ENCODE data around the gene ADIPOR1.

The ADIPOR1 gene

DNA sequence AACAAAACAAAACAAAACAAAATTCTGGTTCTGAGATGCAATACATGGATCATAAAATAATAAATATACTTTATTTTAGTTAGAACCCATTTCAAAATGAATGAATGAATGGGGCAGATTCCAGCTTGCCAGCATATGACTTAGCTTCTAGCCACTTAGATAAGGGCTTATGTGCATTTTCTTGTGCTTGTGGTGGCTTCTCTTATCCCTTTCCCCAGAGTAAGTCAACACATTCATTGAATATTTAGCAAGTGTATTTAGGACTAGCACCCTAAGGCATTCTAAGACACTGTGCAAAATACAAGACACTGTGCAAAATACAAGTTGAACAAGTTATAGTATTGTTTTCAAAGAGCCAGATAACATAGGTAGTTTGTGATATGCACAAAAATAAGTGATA is 4.7 kb downstream of the ADIPOR1 start:
- ChIA-PET CTCF (interaction anchor here (0.8 to 1.9 kb wide), 6 partner anchors 10 to 86 kb away, joined by 3 to 10 read pairs (median 4); no protein-coding TSS in a partner anchor), POLR2A (interaction anchor here (1.2 kb wide), 1 partner anchor 26 kb away, joined by 3 read pairs; the partner anchor contains the start of gene KLHL12)
- DNase-seq (ENCODE audit: extremely low spot score), result no peak
- TF ChIP-seq, protein P1, sequence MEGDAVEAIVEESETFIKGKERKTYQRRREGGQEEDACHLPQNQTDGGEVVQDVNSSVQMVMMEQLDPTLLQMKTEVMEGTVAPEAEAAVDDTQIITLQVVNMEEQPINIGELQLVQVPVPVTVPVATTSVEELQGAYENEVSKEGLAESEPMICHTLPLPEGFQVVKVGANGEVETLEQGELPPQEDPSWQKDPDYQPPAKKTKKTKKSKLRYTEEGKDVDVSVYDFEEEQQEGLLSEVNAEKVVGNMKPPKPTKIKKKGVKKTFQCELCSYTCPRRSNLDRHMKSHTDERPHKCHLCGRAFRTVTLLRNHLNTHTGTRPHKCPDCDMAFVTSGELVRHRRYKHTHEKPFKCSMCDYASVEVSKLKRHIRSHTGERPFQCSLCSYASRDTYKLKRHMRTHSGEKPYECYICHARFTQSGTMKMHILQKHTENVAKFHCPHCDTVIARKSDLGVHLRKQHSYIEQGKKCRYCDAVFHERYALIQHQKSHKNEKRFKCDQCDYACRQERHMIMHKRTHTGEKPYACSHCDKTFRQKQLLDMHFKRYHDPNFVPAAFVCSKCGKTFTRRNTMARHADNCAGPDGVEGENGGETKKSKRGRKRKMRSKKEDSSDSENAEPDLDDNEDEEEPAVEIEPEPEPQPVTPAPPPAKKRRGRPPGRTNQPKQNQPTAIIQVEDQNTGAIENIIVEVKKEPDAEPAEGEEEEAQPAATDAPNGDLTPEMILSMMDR (IDR thresholded peaks at IDR 0.05; ENCODE audit: control extremely low read depth, extremely low read depth, low read depth, missing control alignments), result no peak

DNA sequence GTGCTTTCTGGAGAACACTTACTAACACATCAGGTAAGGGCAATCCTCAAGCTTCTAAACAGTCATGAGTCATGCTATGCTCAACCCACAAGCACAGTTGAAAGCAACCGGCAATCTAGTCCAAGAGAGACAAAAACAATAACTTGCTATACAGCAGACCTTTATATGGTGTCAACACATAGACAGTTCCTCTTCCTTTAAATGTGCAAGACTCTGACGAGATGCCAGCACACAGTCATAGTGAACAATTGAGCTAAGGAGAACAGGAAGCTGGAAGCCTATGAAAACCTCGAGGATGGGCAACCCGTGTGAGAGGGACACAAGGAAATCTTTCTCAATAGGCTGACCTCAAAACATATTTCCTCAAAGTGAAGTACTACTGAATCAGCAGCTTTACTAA is 5.3 kb downstream of the ADIPOR1 start:
- ChIA-PET CTCF (interaction anchor here (0.8 to 1.9 kb wide), 6 partner anchors 9 to 87 kb away, joined by 3 to 7 read pairs (median 3); no protein-coding TSS in a partner anchor), POLR2A (interaction anchor here (1.2 kb wide), 1 partner anchor 26 kb away, joined by 3 read pairs; the partner anchor contains the start of gene KLHL12)
- DNase-seq (ENCODE audit: extremely low spot score), result no peak
- TF ChIP-seq, protein P1 (IDR thresholded peaks at IDR 0.05; ENCODE audit: control extremely low read depth, extremely low read depth, low read depth, missing control alignments), result no peak

DNA sequence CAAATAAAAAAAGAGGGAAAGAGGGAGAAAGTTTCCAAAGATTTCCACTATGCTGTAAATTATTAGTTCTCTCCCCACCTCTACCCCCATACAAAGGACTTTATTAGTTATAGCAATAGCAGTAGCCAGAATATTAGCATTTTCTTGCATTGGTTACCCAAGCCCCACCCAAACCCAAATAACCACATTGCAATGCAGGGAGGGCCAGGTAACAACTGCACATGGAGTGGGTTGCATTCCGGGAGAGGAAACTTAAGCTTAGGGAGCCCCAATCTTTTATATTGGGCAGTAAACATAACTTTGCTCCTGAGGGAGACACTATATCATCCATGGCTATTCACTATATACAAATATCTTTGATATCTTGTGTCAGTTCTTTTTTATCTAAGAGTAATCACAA is 6.0 kb downstream of the ADIPOR1 start:
- CTCF ChIA-PET, result interaction anchor here (1.1 to 1.9 kb wide), 5 partner anchors 9 to 48 kb away, joined by 3 to 7 read pairs (median 3); no protein-coding TSS in a partner anchor
- TF ChIP-seq, protein P1 (IDR thresholded peaks at IDR 0.05; ENCODE audit: control extremely low read depth, extremely low read depth, low read depth, missing control alignments), result no peak
- no peak for DNase-seq (ENCODE audit: extremely low spot score)
- POLR2A ChIA-PET, result no interaction called here

DNA sequence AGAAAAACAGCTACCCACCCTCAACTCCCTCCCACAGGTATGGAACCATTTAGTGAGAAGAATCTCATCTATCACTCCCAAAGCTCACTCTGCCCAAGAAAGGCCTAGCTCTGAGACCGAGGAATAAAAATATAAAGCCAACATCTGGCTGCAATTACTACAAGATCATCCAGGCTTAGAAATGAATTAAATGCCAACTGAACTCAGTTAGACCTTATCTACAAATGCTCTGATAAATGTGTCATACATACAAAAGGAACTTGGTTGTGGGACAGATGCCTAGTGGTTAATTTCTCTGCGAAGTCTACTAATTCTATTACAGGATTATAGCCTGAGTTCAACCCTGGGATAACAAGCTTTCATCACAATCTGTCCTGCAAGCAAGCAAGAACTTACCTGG is 6.7 kb downstream of the ADIPOR1 start:
- CTCF ChIA-PET, result interaction anchor here (1.1 to 1.4 kb wide), 3 partner anchors 9 to 17 kb away, joined by 3 to 4 read pairs (median 3); no protein-coding TSS in a partner anchor
- no peak for DNase-seq (ENCODE audit: extremely low spot score)

DNA sequence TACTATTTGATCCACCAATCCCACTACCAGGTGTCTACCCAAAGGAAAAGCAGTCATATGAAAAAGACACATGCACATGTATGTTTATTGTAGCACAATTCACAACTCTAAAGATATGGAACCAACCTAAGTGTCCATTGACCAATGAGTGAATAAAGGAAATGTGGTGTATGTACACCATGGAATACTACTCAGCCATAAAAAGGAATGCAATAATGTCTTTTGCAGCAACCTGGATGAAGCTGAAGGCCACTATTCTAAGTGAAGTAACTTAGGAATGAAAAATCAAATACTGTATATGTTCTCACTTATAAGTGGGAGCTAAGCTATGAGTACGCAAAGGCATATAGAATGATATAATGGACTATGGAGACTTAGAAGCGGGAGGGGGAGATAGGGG is 12.6 kb downstream of the ADIPOR1 start:
- CTCF ChIA-PET, result interaction anchor here (1.6 to 2.2 kb wide), 2 partner anchors 9 to 54 kb away, joined by 4 to 7 read pairs; no protein-coding TSS in a partner anchor

More for the DNA sequence above, 6.7 kb downstream of the ADIPOR1 start:
- POLR2A ChIA-PET, result no interaction called here
- TF ChIP-seq, protein P1 (IDR thresholded peaks at IDR 0.05; ENCODE audit: control extremely low read depth, extremely low read depth, low read depth, missing control alignments), result no peak

DNA sequence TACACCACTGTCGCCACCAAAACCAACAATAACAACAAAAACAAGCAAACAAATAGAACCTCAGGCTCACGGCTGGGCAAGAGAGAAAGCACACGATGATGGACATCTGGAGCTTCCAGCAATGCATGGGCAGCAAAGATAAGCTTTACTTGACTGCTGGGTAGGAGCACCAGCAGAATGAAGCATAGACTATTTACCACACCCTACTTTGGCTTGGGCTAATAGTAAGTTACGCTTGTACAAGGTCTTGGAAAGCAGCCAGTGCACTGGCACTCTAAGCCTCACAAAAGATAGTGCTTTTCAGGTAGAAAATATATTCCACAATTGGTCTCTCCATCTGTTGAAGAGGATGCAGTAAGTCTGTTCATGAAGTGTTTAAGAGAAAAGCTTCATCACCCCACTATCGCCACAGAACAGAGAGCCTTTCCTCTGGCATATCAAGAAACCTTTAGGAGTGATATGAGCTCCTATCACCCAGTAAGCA is 13.6 kb downstream of the ADIPOR1 start:
- TF ChIP-seq, protein P1 (IDR thresholded peaks at IDR 0.05; ENCODE audit: control extremely low read depth, extremely low read depth, low read depth, missing control alignments), result no peak
- DNase-seq (ENCODE audit: extremely low spot score), result no peak
- ChIA-PET CTCF (interaction anchor here (0.6 to 2.2 kb wide), 7 partner anchors 8 to 55 kb away, joined by 3 to 7 read pairs (median 4); no protein-coding TSS in a partner anchor), POLR2A (no interaction called here)

More for the DNA sequence above, 12.6 kb downstream of the ADIPOR1 start:
- TF ChIP-seq, protein P1 (IDR thresholded peaks at IDR 0.05; ENCODE audit: control extremely low read depth, extremely low read depth, low read depth, missing control alignments), result no peak
- DNase-seq (ENCODE audit: extremely low spot score), result no peak
- POLR2A ChIA-PET, result no interaction called here

Data from GM10248 (cell line).